Measurements from ENCODE around the gene NONO.
"Not testable (repeated sequence)": the region's sequence is repeated elsewhere in the genome, so short reads cannot be mapped to it uniquely, and the experiment has no call there.

NONO gene

GRCh38 chrX:71302461-71303213 is 19.2 kb downstream of the NONO start:
- TF ChIP-seq, protein P1, sequence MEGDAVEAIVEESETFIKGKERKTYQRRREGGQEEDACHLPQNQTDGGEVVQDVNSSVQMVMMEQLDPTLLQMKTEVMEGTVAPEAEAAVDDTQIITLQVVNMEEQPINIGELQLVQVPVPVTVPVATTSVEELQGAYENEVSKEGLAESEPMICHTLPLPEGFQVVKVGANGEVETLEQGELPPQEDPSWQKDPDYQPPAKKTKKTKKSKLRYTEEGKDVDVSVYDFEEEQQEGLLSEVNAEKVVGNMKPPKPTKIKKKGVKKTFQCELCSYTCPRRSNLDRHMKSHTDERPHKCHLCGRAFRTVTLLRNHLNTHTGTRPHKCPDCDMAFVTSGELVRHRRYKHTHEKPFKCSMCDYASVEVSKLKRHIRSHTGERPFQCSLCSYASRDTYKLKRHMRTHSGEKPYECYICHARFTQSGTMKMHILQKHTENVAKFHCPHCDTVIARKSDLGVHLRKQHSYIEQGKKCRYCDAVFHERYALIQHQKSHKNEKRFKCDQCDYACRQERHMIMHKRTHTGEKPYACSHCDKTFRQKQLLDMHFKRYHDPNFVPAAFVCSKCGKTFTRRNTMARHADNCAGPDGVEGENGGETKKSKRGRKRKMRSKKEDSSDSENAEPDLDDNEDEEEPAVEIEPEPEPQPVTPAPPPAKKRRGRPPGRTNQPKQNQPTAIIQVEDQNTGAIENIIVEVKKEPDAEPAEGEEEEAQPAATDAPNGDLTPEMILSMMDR (IDR thresholded peaks at IDR 0.05; ENCODE audit: low read depth, low read length, missing control alignments) = no peak
- no peak for DNase-seq (ENCODE audit: low read depth)
- no peak overlapping the region for H3K4me3 ChIP-seq (ENCODE audit: low read depth, low read length)

DNA sequence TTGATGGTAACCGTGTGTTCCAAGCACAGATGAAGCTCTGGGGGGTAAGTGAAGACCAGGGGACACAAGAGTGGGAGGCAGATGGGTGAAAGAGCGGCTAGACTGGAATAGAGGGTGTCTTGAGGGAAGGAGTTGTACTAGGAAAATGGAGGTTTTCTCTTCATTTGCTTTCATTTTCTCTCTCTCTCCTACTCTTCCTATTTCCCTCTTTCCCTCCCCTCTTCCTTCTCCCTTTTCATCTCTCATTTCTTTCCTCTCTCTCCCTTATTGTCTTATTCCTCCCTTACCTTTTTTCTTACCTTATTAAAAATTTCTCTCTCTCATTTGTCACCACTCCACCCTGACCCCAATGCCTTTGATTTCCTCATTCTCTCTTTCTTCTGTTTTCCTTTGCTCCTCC is 21.1 kb downstream of the NONO start:
- no peak overlapping the region for H3K4me3 ChIP-seq (ENCODE audit: low read depth, low read length)
- TF ChIP-seq, protein P1 (IDR thresholded peaks at IDR 0.05; ENCODE audit: low read depth, low read length, missing control alignments) = no peak
- no peak for DNase-seq (ENCODE audit: low read depth)

GRCh38 chrX:71315917-71316316 is 32.5 kb downstream of the NONO start:
- no peak overlapping the region for H3K4me3 ChIP-seq (ENCODE audit: low read depth, low read length)
- TF ChIP-seq, protein P1 (IDR thresholded peaks at IDR 0.05; ENCODE audit: low read depth, low read length, missing control alignments) = no peak
- DNase-seq (ENCODE audit: low read depth) = no peak

DNA sequence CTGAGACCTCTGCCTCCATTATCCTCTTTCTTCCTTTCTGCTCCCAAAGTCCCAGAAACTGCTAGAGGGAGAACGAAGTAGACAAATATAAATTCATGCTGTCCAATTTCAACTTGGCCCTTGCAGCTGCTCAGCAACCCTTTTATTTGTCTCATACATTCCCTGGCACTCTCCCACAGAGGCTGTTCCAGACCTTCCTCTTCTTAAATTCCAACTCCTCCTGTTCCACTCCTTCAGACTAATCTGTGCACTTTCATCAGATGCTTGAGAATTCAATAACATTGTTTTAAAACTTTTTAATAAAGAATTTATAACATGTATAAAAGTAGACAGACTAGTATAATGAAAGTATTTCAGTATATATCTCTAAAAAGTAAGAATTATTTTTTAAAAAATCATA is 33.5 kb downstream of the NONO start:
- not testable (repeated sequence) for DNase-seq (ENCODE audit: low read depth); H3K4me3 ChIP-seq (ENCODE audit: low read depth, low read length)

- TF ChIP-seq, protein P1 (IDR thresholded peaks at IDR 0.05; ENCODE audit: low read depth, low read length, missing control alignments) = no peak
Observed at GRCh38 chrX:71320126-71320525, 36.7 kb downstream of the NONO start.

DNA sequence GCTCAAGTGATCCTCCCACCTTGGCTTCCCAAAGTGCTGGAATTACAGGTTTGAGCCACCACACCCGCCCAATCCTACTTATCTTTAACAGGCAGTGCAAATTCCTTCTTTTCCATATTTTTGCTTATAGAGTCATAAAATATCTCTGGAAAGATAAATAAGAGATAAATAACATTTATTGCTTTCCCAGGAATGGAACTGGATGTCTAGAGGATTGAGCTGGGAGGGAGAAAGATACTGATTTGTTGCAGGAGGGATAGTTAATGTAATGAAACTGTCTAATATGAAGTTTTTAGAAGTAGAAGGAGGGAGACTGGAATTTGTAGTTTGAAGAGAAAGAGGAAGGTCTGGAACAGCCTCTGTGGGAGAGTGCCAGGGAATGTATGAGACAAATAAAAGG is 38.3 kb downstream of the NONO start:
- DNase-seq (ENCODE audit: low read depth) = no peak
- no peak overlapping the region for H3K4me3 ChIP-seq (ENCODE audit: low read depth, low read length)
- TF ChIP-seq, protein P1 (IDR thresholded peaks at IDR 0.05; ENCODE audit: low read depth, low read length, missing control alignments) = no peak

More at GRCh38 chrX:71320126-71320525, 36.7 kb downstream of the NONO start:
- no peak overlapping the region for H3K4me3 ChIP-seq (ENCODE audit: low read depth, low read length)
- no peak for DNase-seq (ENCODE audit: low read depth)

- DNase-seq (ENCODE audit: low read depth); H3K4me3 ChIP-seq (ENCODE audit: low read depth, low read length): not testable (repeated sequence)
Observed at GRCh38 chrX:71324452-71324851, 41.0 kb downstream of the NONO start.

GRCh38 chrX:71326394-71326793 is 43.0 kb downstream of the NONO start:
- TF ChIP-seq, protein P1 (IDR thresholded peaks at IDR 0.05; ENCODE audit: low read depth, low read length, missing control alignments) = no peak
- DNase-seq (ENCODE audit: low read depth) = no peak
- H3K4me3 ChIP-seq (ENCODE audit: low read depth, low read length) = no peak overlapping the region

DNA sequence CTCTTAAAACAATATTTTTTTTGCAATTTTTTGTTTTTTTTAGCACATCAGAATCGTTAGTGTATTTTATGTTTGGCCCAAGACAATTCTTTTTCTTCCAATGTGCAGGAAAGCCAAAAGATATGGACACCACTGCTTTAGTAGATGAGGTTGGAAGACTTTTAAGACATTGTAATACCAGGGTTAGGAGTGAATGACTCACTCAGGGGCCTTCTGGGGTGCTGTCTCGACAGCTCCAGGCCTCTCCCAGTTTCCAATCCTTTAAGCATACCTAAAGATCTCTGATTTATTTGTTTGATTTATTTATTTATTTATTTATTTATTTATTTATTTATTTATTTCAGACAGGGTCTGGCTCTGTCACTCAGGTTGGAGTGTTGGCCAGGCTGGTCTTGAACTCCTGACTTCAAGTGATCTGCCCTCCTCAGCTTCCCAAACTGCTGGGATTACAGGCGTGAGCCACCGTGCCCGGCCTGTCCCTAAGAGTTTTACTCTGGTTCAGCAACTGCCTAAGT is 65.8 kb downstream of the NONO start:
- not testable (repeated sequence) for H3K4me3 ChIP-seq (ENCODE audit: low read depth, low read length); DNase-seq (ENCODE audit: low read depth)

DNA sequence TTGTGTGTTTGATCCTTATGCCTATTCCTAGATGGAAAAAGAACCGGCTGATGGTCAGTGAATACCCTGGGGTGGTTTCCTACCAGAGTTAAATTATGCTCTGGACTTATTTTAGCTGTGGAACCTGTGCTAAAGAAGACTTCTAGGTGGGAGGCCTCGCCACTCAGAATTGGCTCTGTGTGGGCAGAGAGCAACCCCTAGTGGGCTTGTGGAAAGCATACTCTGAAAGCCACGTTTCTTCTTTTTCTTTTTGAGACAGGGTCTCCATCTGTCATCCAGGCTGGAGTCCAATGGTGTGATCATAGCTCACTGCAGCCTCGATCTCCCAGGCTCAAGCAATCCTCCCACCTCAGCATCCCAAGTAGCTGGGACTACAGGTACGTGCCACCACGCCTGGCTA is 66.4 kb downstream of the NONO start:
- not testable (repeated sequence) for H3K4me3 ChIP-seq (ENCODE audit: low read depth, low read length); DNase-seq (ENCODE audit: low read depth)
